ENCODE measurements around the gene FHIT.

Gene FHIT

GRCh38 chr3:60399861-60400845 lies 851.1 kb downstream of the FHIT start:
- DNase-seq (ENCODE audit: low spot score), result no peak

- DNase-seq (ENCODE audit: low spot score), result no peak
Observed at GRCh38 chr3:60399292-60399691, 852.0 kb downstream of the FHIT start.

DNA sequence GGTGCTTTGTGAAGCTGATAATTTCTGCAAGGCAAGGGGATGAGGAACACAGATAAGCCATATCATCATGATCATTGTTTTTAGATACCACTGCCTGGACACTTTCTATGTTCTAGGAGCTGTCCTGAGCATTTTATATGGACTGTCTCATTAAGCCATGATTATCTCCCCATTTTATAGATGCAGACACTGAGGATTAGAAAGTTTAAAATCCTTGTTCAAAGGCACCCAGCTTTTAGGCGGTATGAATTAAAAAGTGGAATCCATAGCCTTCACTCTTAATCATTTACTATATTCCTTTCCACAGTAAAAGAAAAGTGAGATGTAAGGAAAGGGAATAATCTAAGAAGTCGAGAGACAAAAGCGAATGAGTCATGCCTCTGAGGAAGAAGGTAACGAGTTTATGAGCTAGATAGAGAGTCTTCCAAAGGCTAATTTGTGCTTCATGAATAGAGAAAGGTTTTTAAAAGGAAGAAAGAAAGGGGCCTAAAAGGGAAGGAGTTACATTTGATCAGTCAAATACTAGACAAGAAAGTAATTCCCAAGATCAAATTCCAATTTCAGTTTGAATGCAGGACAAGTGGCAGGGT lies 856.0 kb downstream of the FHIT start:
- no peak for DNase-seq (ENCODE audit: low spot score)

GRCh38 chr3:60393946-60394345 lies 857.3 kb downstream of the FHIT start:
- no peak for DNase-seq (ENCODE audit: low spot score)

DNA sequence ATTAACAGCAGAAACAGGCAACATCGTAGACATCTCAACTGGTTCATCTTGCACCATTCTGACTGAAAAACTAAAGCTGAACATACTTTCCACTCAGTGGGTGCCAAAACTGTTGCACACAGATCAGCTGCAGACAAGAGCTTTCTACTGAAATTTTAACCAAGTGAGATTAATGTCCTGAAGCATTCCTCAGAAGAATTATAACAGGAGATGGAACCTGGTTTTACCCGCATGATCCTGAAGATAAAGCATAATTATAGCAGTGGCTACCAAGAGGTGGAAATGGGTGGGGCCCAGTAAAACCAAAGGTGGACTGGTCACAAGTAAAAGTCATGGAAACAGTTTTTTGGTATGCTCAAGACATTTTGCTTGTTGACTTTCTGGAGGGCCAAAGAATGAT lies 858.8 kb downstream of the FHIT start:
- DNase-seq (ENCODE audit: low spot score), result no peak

GRCh38 chr3:60391292-60391691 lies 860.0 kb downstream of the FHIT start:
- no peak for DNase-seq (ENCODE audit: low spot score)

DNA sequence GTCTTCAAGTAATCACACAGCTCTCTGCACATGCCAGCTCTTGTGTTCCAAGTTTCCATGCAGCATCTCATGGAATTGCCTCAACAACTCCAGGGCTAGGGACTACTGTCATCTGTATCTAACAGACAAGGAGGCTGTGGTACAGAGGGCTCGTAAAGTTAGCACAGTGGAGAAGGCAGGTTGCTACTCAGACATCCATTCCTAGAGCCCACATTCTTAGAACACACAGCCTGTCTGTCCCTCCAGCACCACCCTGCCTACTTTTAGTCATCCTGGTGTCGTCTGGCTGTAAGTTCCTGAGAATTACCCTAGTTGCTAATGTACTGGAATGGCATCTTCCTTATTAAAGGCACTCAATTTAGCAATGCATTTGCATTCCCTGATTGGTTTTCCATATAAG lies 862.5 kb downstream of the FHIT start:
- no peak for DNase-seq (ENCODE audit: low spot score)

DNA sequence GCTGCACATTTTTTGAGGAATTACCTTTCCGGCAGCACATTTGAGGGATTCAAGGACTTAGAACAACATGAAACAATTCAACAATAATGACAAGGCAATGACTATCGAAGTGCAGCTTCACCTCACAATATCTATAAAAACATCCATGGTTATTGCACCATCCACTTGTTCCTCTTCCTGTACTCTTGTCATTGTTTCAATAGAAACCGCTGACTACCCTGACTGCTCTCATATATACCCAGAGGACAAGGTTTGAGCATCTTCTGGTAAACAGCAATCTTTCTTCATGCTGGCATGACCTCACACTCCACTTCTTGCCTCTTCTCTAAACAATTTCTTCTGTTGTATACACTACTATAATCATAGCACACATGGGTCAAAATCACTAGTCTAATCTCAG lies 864.9 kb downstream of the FHIT start:
- DNase-seq (ENCODE audit: low spot score), result no peak

DNA sequence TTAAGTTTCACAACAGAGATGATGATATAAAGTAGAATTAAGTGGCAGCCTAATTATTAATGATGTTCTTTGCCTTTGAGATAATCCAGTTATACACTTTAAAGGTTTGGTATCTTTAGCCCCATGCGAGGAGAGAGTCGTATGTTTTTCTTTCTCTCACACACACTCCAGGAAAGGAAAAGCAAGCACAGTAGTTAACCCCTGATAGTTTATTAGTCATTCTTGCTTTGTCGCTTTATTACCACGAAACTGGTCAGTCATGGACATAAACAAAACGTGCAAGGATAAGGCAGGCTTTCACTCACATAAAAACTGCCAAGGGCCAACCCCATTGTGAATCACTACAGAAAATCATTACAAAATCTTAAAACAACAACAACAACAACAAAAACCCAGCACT lies 866.9 kb downstream of the FHIT start:
- no peak for DNase-seq (ENCODE audit: low spot score)

GRCh38 chr3:60383345-60383744 lies 867.9 kb downstream of the FHIT start:
- DNase-seq (ENCODE audit: low spot score), result no peak

GRCh38 chr3:60366486-60366885 lies 884.8 kb downstream of the FHIT start:
- no peak for DNase-seq (ENCODE audit: low spot score)

DNA sequence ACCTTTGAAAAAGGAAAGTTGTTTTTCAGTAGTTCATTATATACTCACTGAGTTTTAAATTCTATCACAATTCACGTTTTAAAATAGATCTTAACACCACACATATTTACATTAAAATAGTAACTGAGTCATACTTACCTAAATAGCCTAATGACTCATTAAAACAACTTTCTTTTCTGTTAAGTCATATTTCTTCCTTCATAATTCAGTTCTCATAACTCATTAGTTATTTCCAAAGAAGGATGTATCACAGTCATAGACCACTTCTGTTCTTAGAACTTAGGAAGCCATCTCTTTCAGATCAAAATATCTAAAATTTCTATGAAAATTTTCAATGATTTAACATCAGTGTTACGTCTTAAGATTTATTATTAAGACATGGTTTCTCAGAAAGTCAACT lies 885.9 kb downstream of the FHIT start:
- peak; percentile 10 for DNase-seq (ENCODE audit: low spot score)

GRCh38 chr3:60364475-60364874 lies 886.8 kb downstream of the FHIT start:
- DNase-seq (ENCODE audit: low spot score), result no peak

- no peak for DNase-seq (ENCODE audit: low spot score)
Observed at GRCh38 chr3:60363817-60364216, 887.4 kb downstream of the FHIT start.

DNA sequence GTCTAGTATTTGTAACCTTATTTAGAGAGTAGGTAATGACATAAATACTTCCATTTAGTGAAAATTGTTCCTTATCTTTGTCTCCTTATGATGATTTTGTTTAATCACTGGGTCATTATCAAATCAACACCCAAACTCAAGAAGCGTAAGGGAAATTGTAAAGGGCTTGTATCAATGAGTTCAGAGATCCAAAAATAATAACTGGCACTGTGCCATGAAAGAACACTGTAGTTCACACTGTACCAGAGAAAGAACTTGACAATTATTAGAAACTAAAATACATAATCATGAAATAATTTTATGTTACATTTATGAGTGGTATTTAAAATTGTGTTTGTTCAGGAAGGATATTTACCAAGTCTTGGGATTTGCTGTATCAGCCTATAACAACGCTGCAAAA lies 895.4 kb downstream of the FHIT start:
- DNase-seq (ENCODE audit: low spot score), result no peak

GRCh38 chr3:60351481-60351880 lies 899.8 kb downstream of the FHIT start:
- no peak for DNase-seq (ENCODE audit: low spot score)

GRCh38 chr3:60344340-60344739 lies 906.9 kb downstream of the FHIT start:
- no peak for DNase-seq (ENCODE audit: low spot score)

GRCh38 chr3:60343831-60344230 lies 907.4 kb downstream of the FHIT start:
- DNase-seq (ENCODE audit: low spot score), result no peak

DNA sequence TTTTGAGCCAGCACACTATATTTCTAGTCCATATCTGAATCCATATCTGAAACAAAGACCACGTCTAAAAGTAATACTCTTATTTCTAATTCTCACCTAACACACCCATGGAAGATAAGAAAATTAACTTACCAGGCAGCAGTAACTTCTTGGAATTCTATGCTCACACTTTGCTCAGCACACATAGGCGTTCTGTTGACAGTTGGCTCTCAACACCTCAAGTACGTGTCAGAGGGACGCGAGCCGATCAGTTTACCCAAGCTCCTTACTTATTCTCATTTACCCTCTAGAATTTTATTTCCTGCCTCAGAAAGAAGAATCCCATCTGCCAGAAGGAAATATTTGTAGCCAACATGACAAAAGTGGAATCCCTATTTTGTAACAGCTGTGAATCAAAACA lies 911.9 kb downstream of the FHIT start:
- DNase-seq (ENCODE audit: low spot score), result no peak

DNA sequence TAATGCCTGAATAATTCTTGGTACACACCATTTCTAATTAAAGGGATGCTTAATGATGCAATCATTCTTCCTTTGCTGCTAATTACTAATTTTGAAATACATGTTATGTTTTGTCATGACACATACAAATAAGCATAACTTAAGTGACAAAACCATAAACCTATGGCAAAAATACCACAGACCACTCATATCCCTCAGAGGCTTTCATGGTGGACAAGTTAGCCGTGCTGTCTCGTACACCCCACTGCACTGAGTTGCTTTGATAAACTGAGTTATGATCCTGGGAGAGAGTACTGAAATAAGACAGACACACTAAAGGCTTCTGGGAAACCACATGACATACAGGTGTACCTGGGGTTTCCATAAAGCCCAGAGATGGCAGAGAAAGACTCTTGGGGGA lies 913.8 kb downstream of the FHIT start:
- no peak for DNase-seq (ENCODE audit: low spot score)

DNA sequence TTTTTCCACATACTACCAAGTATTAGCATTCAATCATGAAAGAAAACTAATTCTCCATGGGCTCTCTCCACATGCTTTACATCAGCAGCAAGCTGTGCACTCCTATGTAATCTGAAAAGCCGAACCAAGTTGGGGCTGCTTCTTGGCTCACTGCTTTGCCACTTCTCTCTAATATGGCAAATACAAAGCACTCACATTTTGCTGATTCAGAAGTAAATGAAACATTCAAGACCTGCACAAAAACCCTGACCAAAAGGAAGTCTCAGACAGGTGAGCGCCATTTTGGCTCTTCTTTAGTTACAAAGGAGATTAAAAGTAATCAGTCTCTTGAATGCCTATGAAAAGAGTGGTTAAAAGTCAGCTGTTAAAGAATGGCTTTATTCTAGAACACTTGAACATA lies 915.2 kb downstream of the FHIT start:
- no peak for DNase-seq (ENCODE audit: low spot score)

DNA sequence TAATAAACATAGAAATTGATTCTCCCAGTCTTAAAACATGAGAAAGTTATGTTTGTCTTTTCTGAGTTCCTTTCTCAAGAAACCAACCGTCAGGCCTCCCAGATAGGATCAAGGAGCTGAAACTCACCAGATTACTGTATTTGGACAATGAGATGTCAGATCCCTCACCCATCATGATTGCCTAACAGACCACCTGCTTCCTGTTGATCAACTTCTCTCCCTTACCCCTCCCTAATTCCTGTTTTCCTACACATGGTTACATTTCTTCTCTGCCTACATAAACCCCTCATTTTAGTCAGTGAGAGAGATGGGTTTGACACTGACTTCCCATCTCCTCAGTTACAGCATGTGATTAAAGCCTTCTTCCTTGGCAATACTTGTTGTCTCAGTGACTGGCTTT lies 917.5 kb downstream of the FHIT start:
- no peak for DNase-seq (ENCODE audit: low spot score)

- no peak for DNase-seq (ENCODE audit: low spot score)
Observed at GRCh38 chr3:60330107-60330506, 921.1 kb downstream of the FHIT start.
